K562 (cell line): Measurements from ENCODE around the gene ERICH2. TPM values are rescaled to one million over a fixed set of nuclear protein-coding genes. Genes with fewer than 3 reads are reported as not detected.

Experiments
- GABPA ChIP-seq: fragments of 200-800 bp; sonication (Bioruptor generic); conservative IDR thresholded peaks from 2 replicates; pipeline ENCODE4 v1.6.1; 2016; ENCODE audit warnings: low read depth, missing genetic modification characterization, missing compliant biosample characterization
- KDM5B ChIP-seq: fragments of 200-600 bp; sonication (generic); IDR thresholded peaks from 2 replicates; pipeline ENCODE4 v1.6.1; 2012; ENCODE audit warnings: low read depth, mild to moderate bottlenecking, moderate library complexity, low read length, control low read depth, inconsistent platforms; ENCODE audit not compliant: insufficient replicate concordance
- LCOR ChIP-seq: sonication (generic); formaldehyde crosslinking; IDR thresholded peaks from 2 replicates; pipeline ENCODE4 v1.8.0; 2022; ENCODE audit warnings: mild to moderate bottlenecking, missing genetic modification reagents
- NBN ChIP-seq: fragments of 450-650 bp; IDR thresholded peaks from 2 replicates; pipeline ENCODE4 v1.6.1; 2016; ENCODE audit warnings: low read depth, mild to moderate bottlenecking
- NR3C1 ChIP-seq: sonication (generic); formaldehyde crosslinking; IDR thresholded peaks from 2 replicates; pipeline ENCODE4 v1.8.1; 2022; ENCODE audit warnings: missing genetic modification reagents
- PCBP1 ChIP-seq: fragments of 200-400 bp; formaldehyde crosslinking; IDR thresholded peaks from 2 replicates; pipeline ENCODE4 v1.6.1; 2018; ENCODE audit warnings: mild to moderate bottlenecking, low read depth, low read length; ENCODE audit not compliant: poor library complexity, severe bottlenecking
- RB1 ChIP-seq: fragments of 450-650 bp; IDR thresholded peaks from 2 replicates; pipeline ENCODE4 v1.6.1; 2017; ENCODE audit warnings: low read depth, mild to moderate bottlenecking
- TEAD1 ChIP-seq, 2 experiments: fragments of 450-650 bp in 1 of 2; sonication (generic) in 1 of 2; formaldehyde crosslinking; IDR thresholded peaks; 2 replicates each; pipeline versions ENCODE4 v1.4.0 to v1.8.0; 2020 to 2022; ENCODE audit warnings: mild to moderate bottlenecking in 2 of 2, missing genetic modification reagents in 1 of 2
- ZNF143 ChIP-seq: sonication (generic); formaldehyde crosslinking; IDR thresholded peaks from 2 replicates; pipeline ENCODE4 v1.9.0; 2022; ENCODE audit warnings: mild to moderate bottlenecking, missing genetic modification reagents
- polyA plus RNA-seq, 8 experiments: library from polyadenylated mRNA; depleted of rRNA in 4 of 8; stranded (reverse) in 5 of 8; unstranded in 3 of 8; fragments of >200 nt; fragmentation: Nextera tagmentation in 2 of 8; fragmentation: Illumina TruSeq in 1 of 8; extraction: Ambion mirVana in 2 of 8; extraction: Trizol in 1 of 8; gene quantifications; 2 replicates each; pipeline versions ENCODE4 v1.2.1 to v1.2.3, GENCODE V29; 2011 to 2014; ENCODE audit warnings: inconsistent platforms in 1 of 8, missing spikeins in 1 of 8
- total RNA-seq, 7 experiments: library from RNA; depleted of rRNA in 6 of 7; stranded (reverse); fragments of >200 nt in 6 of 7; fragmentation: Illumina TruSeq in 2 of 7; extraction: Trizol in 2 of 7; gene quantifications; 2 replicates each; pipeline versions ENCODE4 v1.2.1 to v1.2.3, GENCODE V29; 2011 to 2021; ENCODE audit warnings: low replicate concordance in 1 of 7
- TF ChIP-seq, protein P1 (sequence below), 2 experiments: fragments of 450-650 bp; conservative IDR thresholded peaks; 2 replicates each; pipeline ENCODE4 v1.6.1; 2017; ENCODE audit warnings: mild to moderate bottlenecking in 2 of 2, moderate library complexity in 2 of 2
- TF ChIP-seq, protein P2 (sequence below): fragments of 450-650 bp; formaldehyde crosslinking; IDR thresholded peaks from 2 replicates; pipeline ENCODE4 v1.4.0; 2022; ENCODE audit warnings: missing genetic modification characterization
- TF ChIP-seq, protein P3 (sequence below): fragments of 250-450 bp; sonication (Bioruptor Pico); IDR thresholded peaks from 2 replicates; pipeline ENCODE4 v1.5.0; 2021; ENCODE audit warnings: mild to moderate bottlenecking, moderate library complexity
- TF ChIP-seq, protein P4 (sequence below): fragments of 250-450 bp; sonication (Bioruptor Pico); IDR thresholded peaks from 2 replicates; pipeline ENCODE4 v1.9.0; 2021; ENCODE audit warnings: mild to moderate bottlenecking, inconsistent platforms
- TF ChIP-seq, protein P5 (sequence below), 2 experiments: IDR thresholded peaks; 2 replicates each; pipeline ENCODE4 v1.6.1; 2011; ENCODE audit warnings: borderline replicate concordance in 1 of 2, control low read depth in 1 of 2, low read depth in 1 of 2, low read length in 1 of 2, mild to moderate bottlenecking in 1 of 2, mixed read lengths in 1 of 2, moderate library complexity in 1 of 2; ENCODE audit not compliant: insufficient read depth in 1 of 2, insufficient read length in 1 of 2, poor library complexity in 1 of 2, severe bottlenecking in 1 of 2; ENCODE audit errors: extremely low read depth in 1 of 2

ERICH2 gene
- total and polyA plus RNA-seq, 9 of the 15 experiments (the other 6 are each of a cell fraction or from before 2014, with no cell fraction given) = 0.85 to 2.4 (median 1.6) TPM

DNA sequence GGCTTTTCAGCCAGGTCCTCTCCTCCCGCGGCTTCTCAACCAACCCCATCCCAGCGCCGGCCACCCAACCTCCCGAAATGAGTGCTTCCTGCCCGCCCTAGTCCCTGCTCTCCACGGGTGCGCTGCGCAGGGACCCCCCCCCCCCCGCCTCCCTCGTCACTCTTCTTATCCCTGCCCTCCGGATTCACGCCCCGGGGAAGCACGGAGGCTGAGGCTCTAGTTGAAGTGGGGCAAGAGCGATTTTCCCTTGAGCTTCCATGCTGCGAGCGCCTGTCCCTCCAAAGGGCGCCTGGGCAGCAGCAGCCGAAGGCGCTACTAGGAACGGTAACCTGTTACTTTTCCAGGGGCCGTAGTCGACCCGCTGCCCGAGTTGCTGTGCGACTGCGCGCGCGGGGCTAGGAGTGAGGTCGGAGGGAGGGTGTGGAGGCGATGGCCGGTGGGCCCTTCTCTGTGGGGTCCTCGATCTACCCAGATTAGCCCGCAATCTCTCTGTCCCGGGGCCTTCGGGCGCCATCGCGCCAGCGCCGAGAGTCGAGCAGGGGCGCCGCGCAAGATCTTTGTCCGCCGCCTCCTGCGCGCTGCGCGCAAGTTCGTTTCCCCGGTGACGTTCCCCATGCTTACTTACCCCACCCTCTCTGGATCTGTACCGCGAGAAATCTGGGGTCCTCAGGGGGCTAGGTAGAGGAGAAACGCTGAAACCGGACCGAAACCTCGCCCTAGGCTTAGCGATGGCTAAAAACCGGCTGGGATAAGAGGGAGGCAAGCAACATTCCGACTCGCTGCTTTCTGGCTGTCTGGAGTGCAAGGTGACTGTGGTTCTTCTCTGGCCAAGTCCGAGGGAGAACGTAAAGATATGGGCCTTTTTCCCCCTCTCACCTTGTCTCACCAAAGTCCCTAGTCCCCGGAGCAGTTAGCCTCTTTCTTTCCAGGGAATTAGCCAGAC lies 47.2 kb downstream of the ERICH2 start (continued):
- TF ChIP-seq TEAD1 (CRISPR knock-in tag; IDR thresholded peaks at IDR 0.05) = peak in 1 of 2 experiments; percentile 52; a peak in 2 of 4 replicates
- TF ChIP-seq ZNF143 (CRISPR knock-in tag) = no peak
- TF ChIP-seq, protein P1, sequence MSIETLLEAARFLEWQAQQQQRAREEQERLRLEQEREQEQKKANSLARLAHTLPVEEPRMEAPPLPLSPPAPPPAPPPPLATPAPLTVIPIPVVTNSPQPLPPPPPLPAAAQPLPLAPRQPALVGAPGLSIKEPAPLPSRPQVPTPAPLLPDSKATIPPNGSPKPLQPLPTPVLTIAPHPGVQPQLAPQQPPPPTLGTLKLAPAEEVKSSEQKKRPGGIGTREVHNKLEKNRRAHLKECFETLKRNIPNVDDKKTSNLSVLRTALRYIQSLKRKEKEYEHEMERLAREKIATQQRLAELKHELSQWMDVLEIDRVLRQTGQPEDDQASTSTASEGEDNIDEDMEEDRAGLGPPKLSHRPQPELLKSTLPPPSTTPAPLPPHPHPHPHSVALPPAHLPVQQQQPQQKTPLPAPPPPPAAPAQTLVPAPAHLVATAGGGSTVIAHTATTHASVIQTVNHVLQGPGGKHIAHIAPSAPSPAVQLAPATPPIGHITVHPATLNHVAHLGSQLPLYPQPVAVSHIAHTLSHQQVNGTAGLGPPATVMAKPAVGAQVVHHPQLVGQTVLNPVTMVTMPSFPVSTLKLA (conservative IDR thresholded peaks at IDR 0.05) = no peak
- TF ChIP-seq PCBP1 = peak; percentile 57
- TF ChIP-seq KDM5B = peak; percentile 16
- TF ChIP-seq, protein P2, sequence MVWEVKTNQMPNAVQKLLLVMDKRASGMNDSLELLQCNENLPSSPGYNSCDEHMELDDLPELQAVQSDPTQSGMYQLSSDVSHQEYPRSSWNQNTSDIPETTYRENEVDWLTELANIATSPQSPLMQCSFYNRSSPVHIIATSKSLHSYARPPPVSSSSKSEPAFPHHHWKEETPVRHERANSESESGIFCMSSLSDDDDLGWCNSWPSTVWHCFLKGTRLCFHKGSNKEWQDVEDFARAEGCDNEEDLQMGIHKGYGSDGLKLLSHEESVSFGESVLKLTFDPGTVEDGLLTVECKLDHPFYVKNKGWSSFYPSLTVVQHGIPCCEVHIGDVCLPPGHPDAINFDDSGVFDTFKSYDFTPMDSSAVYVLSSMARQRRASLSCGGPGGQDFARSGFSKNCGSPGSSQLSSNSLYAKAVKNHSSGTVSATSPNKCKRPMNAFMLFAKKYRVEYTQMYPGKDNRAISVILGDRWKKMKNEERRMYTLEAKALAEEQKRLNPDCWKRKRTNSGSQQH (CRISPR knock-in tag) = no peak
- 0 out of 2 replicates have a peak, but pooled peaks have one; percentile 2 for TF ChIP-seq NBN
- TF ChIP-seq, protein P3, sequence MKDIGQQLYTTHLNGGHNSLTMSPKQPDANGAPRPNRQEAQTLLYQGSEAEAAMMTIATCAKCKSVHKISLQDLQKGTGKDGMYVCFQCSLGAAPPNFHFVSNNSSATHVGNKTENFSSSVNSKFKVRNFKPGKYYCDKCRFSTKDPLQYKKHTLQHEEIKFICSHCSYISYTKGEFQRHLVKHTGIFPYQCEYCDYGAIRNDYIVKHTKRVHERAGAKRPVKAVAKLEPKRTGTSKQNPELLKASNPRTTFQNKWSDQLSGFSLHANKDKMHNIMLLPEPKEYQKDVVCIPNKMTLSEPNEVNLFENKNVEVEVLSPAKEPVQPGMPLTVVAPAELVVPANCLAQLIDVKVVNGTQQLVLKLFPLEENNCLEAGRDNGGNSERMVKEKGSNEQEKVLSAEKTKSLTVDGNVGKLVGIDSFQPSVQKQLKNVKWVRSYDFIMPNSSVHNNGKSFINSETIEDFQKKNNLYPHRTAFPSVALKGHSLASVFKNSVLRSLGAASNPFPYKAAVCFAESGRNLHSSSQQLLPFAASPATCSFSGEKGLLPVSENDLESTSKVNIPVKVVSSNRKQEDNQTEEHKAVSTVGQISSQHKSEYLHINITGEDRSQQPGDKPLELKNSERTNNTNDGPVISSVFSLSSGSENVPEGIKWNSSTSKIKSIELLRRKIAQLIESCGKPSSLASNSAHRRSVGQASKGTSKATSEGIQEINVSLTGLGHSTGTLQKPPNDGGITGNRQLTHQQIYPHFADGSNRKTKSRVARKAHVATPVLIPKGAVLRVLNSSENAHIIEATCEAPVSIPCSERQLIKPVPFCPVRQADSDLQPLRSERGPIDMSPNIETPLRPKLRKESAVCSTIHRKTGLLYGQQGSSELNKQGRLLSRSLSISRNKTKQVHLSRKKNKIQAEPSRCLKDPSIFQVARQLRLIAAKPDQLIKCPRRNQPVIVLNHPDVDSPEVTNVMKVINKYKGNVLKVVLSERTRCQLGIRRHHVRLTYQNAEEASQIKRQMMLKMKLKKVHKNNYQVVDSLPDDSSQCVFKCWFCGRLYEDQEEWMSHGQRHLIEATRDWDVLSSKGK (CRISPR knock-in tag) = no peak
- TF ChIP-seq RB1 = 0 out of 2 replicates have a peak, but pooled peaks have one; percentile 17
- 0 out of 2 replicates have a peak, but pooled peaks have one; percentile 4 for TF ChIP-seq GABPA
- 0 out of 2 replicates have a peak, but pooled peaks have one; percentile 32 for TF ChIP-seq NR3C1
- TF ChIP-seq, protein P4, sequence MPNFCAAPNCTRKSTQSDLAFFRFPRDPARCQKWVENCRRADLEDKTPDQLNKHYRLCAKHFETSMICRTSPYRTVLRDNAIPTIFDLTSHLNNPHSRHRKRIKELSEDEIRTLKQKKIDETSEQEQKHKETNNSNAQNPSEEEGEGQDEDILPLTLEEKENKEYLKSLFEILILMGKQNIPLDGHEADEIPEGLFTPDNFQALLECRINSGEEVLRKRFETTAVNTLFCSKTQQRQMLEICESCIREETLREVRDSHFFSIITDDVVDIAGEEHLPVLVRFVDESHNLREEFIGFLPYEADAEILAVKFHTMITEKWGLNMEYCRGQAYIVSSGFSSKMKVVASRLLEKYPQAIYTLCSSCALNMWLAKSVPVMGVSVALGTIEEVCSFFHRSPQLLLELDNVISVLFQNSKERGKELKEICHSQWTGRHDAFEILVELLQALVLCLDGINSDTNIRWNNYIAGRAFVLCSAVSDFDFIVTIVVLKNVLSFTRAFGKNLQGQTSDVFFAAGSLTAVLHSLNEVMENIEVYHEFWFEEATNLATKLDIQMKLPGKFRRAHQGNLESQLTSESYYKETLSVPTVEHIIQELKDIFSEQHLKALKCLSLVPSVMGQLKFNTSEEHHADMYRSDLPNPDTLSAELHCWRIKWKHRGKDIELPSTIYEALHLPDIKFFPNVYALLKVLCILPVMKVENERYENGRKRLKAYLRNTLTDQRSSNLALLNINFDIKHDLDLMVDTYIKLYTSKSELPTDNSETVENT (CRISPR knock-in tag) = peak; percentile 21; the same call in 1 of the 2 replicates
- no peak for TF ChIP-seq LCOR
- TF ChIP-seq, protein P5, sequence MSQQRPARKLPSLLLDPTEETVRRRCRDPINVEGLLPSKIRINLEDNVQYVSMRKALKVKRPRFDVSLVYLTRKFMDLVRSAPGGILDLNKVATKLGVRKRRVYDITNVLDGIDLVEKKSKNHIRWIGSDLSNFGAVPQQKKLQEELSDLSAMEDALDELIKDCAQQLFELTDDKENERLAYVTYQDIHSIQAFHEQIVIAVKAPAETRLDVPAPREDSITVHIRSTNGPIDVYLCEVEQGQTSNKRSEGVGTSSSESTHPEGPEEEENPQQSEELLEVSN (IDR thresholded peaks at IDR 0.05; ENCODE audit: borderline replicate concordance in 1 of 2, extremely low read depth in 1 of 2, insufficient read depth in 1 of 2, insufficient read length in 1 of 2, low read depth in 1 of 2, low read length in 1 of 2, poor library complexity in 1 of 2, severe bottlenecking in 1 of 2) = peak in 1 of 2 experiments; percentile 9
